Neural cell (in vitro differentiated cells): Measurements from ENCODE around the gene SERPINI1. TPM values are rescaled to one million over a fixed set of nuclear protein-coding genes. Genes with fewer than 3 reads are reported as not detected.

Source experiments
- H2AFZ ChIP-seq: fragments of 200-600, 300-800 bp; sonication (generic), shearing (Covaris generic); 2 replicates; pipeline ENCODE4 v1.6.0; 2014; ENCODE audit warnings: low read depth, mild to moderate bottlenecking, antibody characterized with exemption, low read length, moderate library complexity
- H3F3A ChIP-seq: fragments of 200-600 bp; shearing (Covaris generic); 2 replicates; pipeline ENCODE4 v1.6.1; 2016; ENCODE audit warnings: mild to moderate bottlenecking, moderate library complexity, mixed read lengths, antibody characterized with exemption, low read length; ENCODE audit not compliant: insufficient read depth, poor library complexity, severe bottlenecking
- H3K27ac ChIP-seq: fragments of 200-600, 300-800 bp; sonication (generic), shearing (Covaris generic); 2 replicates; pipeline ENCODE4 v1.5.1; 2014; ENCODE audit warnings: mild to moderate bottlenecking, low read length, moderate library complexity
- H3K27me3 ChIP-seq: fragments of 300-800, 200-600 bp; sonication (generic), shearing (Covaris generic); 2 replicates; pipeline ENCODE4 v1.6.0; 2014; ENCODE audit warnings: mild to moderate bottlenecking, low read depth, low read length, moderate library complexity; ENCODE audit not compliant: insufficient read depth
- H3K36me3 ChIP-seq: fragments of 300-800, 200-600 bp; sonication (generic), shearing (Covaris generic); 2 replicates; pipeline ENCODE4 v1.5.1; 2014; ENCODE audit warnings: mild to moderate bottlenecking, antibody characterized with exemption, low read length, moderate library complexity; ENCODE audit not compliant: insufficient read depth
- H3K4me2 ChIP-seq: fragments of 300-800, 200-600 bp; sonication (generic), shearing (Covaris generic); 2 replicates; pipeline ENCODE4 v1.6.0; 2014; ENCODE audit warnings: mild to moderate bottlenecking, low read length
- H3K4me3 ChIP-seq: fragments of 300-800, 200-600 bp; sonication (generic), shearing (Covaris generic); 2 replicates; pipeline ENCODE4 v1.5.1; 2014; ENCODE audit warnings: mild to moderate bottlenecking, low read length, moderate library complexity
- H3K79me2 ChIP-seq: fragments of 200-600 bp; shearing (Covaris generic); replicated peaks from 2 replicates; pipeline ENCODE4 v1.6.0; 2014; ENCODE audit warnings: mild to moderate bottlenecking, low read length, moderate library complexity; ENCODE audit not compliant: insufficient read depth
- H3K9ac ChIP-seq: fragments of 300-800, 200-600 bp; sonication (generic), shearing (Covaris generic); 2 replicates; pipeline ENCODE4 v1.6.1; 2016; ENCODE audit warnings: mild to moderate bottlenecking, low read length, mixed read lengths
- H3K9me2 ChIP-seq: fragments of 200-600 bp; shearing (Covaris generic); 2 replicates; pipeline ENCODE4 v1.6.1; 2016; ENCODE audit warnings: mild to moderate bottlenecking, low read length, mixed read lengths; ENCODE audit not compliant: insufficient read depth
- H3K9me3 ChIP-seq: fragments of 200-600, 300-800 bp; sonication (generic), shearing (Covaris generic); 2 replicates; pipeline ENCODE4 v1.6.1; 2016; ENCODE audit warnings: mild to moderate bottlenecking, mixed run types, low read length, moderate library complexity, mixed read lengths
- H4K20me1 ChIP-seq: fragments of 200-600 bp; shearing (Covaris generic); 2 replicates; pipeline ENCODE4 v1.6.1; 2016; ENCODE audit warnings: mild to moderate bottlenecking, mixed run types; ENCODE audit not compliant: insufficient read depth
- EP300 ChIP-seq: fragments of 450-650 bp; conservative IDR thresholded peaks from 2 replicates; pipeline ENCODE4 v1.6.1; 2014; ENCODE audit warnings: antibody characterized with exemption, mild to moderate bottlenecking, moderate library complexity; ENCODE audit not compliant: poor library complexity, severe bottlenecking
- EZH2 ChIP-seq: fragments of 200-600, 300-800 bp; shearing (Covaris generic), sonication (generic); IDR thresholded peaks from 2 replicates; pipeline ENCODE4 v1.6.1; 2014; ENCODE audit warnings: antibody characterized with exemption, low read length, borderline replicate concordance, mild to moderate bottlenecking; ENCODE audit not compliant: insufficient read depth, poor library complexity, severe bottlenecking
- MXI1 ChIP-seq: fragments of 450-650 bp; conservative IDR thresholded peaks from 2 replicates; pipeline ENCODE4 v1.6.1; 2014; ENCODE audit warnings: antibody characterized with exemption, mild to moderate bottlenecking; ENCODE audit not compliant: poor library complexity, severe bottlenecking
- POLR2AphosphoS5 ChIP-seq: IDR thresholded peaks from 2 replicates; pipeline ENCODE4 v1.6.1; 2012
- RAD21 ChIP-seq: fragments of 450-650 bp; conservative IDR thresholded peaks from 2 replicates; pipeline ENCODE4 v1.6.1; 2014; ENCODE audit warnings: antibody characterized with exemption, mild to moderate bottlenecking, moderate library complexity
- REST ChIP-seq: IDR thresholded peaks from 2 replicates; pipeline ENCODE4 v1.6.1; 2012; ENCODE audit warnings: borderline replicate concordance
- SMC3 ChIP-seq: fragments of 450-650 bp; conservative IDR thresholded peaks from 2 replicates; pipeline ENCODE4 v1.6.1; 2014; ENCODE audit warnings: antibody characterized with exemption, mild to moderate bottlenecking, moderate library complexity; ENCODE audit not compliant: poor library complexity
- TAF1 ChIP-seq: IDR thresholded peaks from 2 replicates; pipeline ENCODE4 v1.6.1; 2012; ENCODE audit warnings: low read depth
- polyA plus RNA-seq: library from polyadenylated mRNA; depleted of rRNA; stranded (reverse); fragments of >200 nt; gene quantifications from 2 replicates; pipeline ENCODE4 v1.2.3, GENCODE V29; 2014
- TF ChIP-seq, protein P1 (sequence below): fragments of 450-650 bp; IDR thresholded peaks from 2 replicates; pipeline ENCODE4 v1.5.1; 2014; ENCODE audit warnings: antibody characterized with exemption, mild to moderate bottlenecking, moderate library complexity; ENCODE audit not compliant: poor library complexity, severe bottlenecking

Gene SERPINI1
- polyA plus RNA-seq, 1 donor from 2014 or later: 150 TPM

DNA sequence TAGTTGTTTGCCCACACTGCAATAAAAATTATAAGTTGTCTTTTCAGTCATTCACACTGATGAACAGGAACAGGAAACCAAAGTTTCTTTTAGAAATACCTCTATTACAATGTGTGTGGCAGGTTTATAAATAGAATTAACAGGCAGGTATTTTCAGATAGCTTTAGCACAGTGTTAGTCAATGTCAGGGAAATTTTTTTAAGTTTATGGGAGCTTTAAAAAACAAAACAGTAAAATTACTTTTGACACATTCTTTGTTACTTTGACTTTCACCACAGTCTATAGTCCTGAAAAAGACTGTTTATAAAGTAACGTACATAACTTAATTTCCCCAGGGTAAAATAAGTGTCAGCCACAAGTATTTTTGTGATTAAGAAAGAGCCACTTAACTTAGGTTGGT, 38.1 kb downstream of the SERPINI1 start:
- H3K4me3 ChIP-seq: no peak overlapping the region
- TF ChIP-seq EZH2 (no peak), REST (no peak), RAD21 (no peak), POLR2AphosphoS5 (no peak), SMC3 (no peak), TAF1 (no peak), EP300 (no peak)
- TF ChIP-seq, protein P1, sequence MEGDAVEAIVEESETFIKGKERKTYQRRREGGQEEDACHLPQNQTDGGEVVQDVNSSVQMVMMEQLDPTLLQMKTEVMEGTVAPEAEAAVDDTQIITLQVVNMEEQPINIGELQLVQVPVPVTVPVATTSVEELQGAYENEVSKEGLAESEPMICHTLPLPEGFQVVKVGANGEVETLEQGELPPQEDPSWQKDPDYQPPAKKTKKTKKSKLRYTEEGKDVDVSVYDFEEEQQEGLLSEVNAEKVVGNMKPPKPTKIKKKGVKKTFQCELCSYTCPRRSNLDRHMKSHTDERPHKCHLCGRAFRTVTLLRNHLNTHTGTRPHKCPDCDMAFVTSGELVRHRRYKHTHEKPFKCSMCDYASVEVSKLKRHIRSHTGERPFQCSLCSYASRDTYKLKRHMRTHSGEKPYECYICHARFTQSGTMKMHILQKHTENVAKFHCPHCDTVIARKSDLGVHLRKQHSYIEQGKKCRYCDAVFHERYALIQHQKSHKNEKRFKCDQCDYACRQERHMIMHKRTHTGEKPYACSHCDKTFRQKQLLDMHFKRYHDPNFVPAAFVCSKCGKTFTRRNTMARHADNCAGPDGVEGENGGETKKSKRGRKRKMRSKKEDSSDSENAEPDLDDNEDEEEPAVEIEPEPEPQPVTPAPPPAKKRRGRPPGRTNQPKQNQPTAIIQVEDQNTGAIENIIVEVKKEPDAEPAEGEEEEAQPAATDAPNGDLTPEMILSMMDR: no peak

DNA sequence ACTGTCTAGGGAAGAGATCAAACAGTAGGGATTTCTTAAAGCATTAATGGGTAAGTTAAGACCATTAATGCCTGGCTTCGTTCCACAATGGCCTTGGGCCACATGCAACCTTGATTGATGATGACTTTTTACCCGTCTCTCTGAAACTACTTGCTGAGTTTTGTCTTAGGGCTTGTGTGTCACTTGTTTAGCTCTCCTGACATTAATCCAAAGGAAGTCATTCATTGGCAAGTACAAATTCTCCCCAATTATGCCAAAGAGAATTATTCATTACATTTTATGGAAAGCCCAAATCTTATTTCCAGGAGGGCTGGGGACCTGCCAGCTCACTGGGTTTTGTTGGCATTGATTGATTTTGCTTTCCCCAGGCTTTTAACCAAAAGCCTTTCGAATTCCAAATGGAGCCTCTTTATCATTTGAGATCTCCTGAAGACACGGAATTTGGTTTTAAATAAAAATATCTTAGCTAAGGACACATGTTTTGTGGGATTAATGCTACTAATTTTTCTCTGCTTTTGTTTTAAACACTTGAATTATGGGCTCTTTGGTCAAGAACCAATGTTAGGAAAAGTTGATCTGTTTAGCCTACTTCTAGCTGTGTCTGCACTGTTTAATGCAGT, 40.7 kb downstream of the SERPINI1 start:
- Histone ChIP-seq H3K4me2 (no peak overlapping the region), H4K20me1 (no peaks in the 10 kb centered on the region), H3K79me2 (no peaks in the 10 kb centered on the region)

More for the DNA sequence above, 38.1 kb downstream of the SERPINI1 start:
- H2AFZ ChIP-seq: no peak overlapping the region
- no peak overlapping the region for H3K27ac ChIP-seq
- H3K9ac ChIP-seq: no peak overlapping the region
- H3K9me2 ChIP-seq: no peaks in the 10 kb centered on the region
- no peaks in the 10 kb centered on the region for H3K9me3 ChIP-seq
- no peak overlapping the region for H3K4me2 ChIP-seq
- H4K20me1 ChIP-seq: no peaks in the 10 kb centered on the region
- no peaks in the 10 kb centered on the region for H3K79me2 ChIP-seq
- H3K27me3 ChIP-seq: no peaks in the 10 kb centered on the region
- no peaks in the 10 kb centered on the region for H3K36me3 ChIP-seq
- no peaks in the 10 kb centered on the region for H3F3A ChIP-seq

More for the DNA sequence above, 40.7 kb downstream of the SERPINI1 start:
- Histone ChIP-seq H3K27ac (no peak overlapping the region), H2AFZ (no peak overlapping the region), H3F3A (no peaks in the 10 kb centered on the region), H3K27me3 (no peaks in the 10 kb centered on the region), H3K9ac (no peak overlapping the region), H3K9me2 (no peaks in the 10 kb centered on the region), H3K36me3 (no peaks in the 10 kb centered on the region), H3K4me3 (no peak overlapping the region), H3K9me3 (no peaks in the 10 kb centered on the region)
- TF ChIP-seq EZH2: no peak
- TF ChIP-seq TAF1: no peak
- no peak for TF ChIP-seq SMC3
- no peak for TF ChIP-seq EP300
- TF ChIP-seq POLR2AphosphoS5: no peak
- TF ChIP-seq RAD21: no peak
- TF ChIP-seq MXI1: no peak
- TF ChIP-seq, protein P1: no peak
